GM19238 (cell line): ENCODE data around the gene NPC2.
"Not testable (repeated sequence)": the region's sequence is repeated elsewhere in the genome, so short reads cannot be mapped to it uniquely, and the experiment has no call there.

ENCODE experiments used
- DNase-seq: peaks from one replicate; pipeline ENCODE4 v3.0.0; 2011; ENCODE audit warnings: low spot score; ENCODE audit not compliant: insufficient read length

Gene NPC2

GRCh38 chr14:74472601-74473000, 20.5 kb downstream of the NPC2 start:
- DNase-seq, result no peak

- no peak for DNase-seq
These were observed 23.3 kb downstream of the NPC2 start for GRCh38 chr14:74469548-74470518.

GRCh38 chr14:74468513-74468912, 24.6 kb downstream of the NPC2 start:
- no peak for DNase-seq

DNA sequence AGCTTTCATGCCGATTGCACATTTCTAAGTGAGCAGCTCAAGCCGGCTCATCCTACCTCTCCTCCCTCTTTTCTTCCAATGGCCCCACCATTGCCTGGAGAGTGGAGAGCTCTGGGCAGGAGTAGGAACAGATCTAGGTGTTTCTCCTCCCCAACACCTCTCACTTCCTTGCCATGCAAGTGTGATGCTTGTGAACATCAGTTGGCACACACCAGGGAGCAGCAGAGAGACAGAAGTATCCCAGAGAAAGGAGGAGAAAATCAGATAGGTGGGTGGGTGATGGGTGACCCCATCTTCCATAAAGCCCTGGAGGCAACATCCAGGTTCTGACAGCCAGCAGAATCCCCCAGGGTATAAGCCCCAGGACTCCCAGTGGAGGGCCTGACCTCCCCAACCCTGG, 27.8 kb downstream of the NPC2 start:
- no peak for DNase-seq

- DNase-seq, result no peak
These were observed 28.3 kb downstream of the NPC2 start for GRCh38 chr14:74464785-74465184.

DNA sequence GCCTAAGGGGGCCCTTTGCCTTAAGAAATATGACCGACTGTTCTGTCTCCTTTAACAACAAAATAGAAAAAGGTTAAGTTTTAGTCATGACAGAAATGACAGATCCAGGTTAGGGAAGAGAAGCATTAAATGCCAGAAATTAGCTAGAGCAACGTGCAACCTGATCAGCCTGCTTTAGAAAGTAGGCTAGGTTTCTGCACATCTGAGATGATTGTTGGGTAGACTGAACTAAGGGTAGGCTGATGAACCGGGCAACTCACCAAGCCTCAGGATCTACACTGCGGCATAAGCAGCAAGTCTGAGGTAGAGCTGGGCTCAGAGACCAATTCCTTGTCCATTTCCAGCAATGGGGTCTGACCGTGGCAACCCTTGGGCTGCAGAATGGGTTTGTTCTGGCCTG, 29.4 kb downstream of the NPC2 start:
- DNase-seq, result no peak

- DNase-seq, result no peak
These were observed 30.1 kb downstream of the NPC2 start for GRCh38 chr14:74462993-74463392.

DNA sequence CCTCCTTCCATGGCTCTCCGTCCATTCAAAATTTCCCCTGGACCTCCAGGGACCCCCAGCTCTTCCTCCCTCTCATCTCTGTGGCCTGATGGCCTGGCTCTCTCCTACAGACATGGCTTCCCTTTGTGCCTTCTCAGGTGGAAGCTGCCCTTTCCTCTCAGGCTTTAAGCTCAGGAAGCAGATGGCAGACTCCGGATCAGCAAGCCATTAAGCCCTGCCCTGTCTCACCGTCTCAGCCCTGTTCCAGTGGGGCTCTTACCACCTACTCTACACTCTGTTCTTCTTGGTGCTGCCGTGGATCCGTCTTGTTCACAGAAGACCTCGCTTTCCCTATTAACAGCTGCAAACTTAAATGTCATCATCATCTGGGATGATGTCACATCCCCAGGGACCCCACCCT, 33.1 kb downstream of the NPC2 start:
- DNase-seq, result no peak

GRCh38 chr14:74459289-74459946, 33.7 kb downstream of the NPC2 start:
- DNase-seq, result peak; percentile 37

DNA sequence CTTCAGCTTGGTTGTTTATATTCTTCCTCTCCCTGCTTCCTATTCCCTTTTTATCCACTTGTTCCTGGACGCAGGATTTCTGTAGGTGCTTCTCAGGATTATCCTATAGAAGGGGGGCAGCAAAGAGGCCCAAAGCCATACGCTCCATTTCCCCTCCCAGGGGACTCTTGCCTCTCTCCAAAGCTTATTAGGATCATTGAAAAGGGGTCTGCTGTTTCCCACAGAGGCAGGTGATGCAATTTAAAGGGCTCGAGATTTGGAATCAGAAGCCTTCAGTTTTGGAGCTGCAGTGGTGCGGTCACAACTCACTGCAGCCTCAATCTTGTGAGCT, 35.6 kb downstream of the NPC2 start:
- no peak for DNase-seq

DNA sequence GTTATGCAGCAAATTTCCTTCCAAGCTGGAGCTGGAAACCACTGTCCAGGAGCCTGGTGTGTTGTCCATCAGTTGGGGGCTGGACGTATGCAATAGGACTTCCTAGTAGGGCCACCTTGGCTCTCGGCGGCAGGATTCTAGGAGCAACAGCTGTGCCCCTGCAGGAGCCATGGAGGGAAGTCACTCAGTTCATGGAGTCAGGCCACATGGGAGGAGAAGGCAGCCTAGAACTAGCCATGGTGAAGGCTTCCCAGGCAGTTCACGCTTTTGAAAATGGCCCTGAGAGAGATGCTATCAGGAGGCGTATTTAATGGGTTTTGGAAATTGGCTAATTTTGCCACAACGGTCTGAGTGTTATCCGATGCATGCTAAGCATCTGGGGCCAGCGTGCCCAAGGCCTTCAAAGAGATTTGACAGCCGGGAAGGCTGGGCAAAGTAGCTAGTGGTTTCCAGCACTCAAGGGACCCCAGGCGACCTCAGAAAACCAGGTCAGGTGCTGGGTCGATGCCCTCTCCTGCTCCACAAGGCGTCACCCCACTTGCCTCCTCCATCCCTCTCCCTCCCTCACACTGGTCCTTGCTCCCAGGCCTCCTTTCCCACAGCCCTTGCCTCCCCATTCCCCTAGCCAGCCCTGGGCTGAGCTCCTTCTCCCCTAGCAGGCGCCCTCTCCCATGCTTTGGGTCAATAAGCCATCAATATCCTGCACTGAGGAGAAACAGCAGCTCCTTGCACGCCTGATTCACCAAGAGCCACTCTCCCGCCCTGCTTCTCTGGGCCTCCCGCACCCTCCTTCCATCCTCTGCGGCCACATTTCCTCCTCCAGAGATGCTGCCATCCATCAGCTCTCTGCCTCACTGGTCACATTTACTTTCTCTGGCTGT, 36.2 kb downstream of the NPC2 start:
- DNase-seq, result no peak

- DNase-seq, result not testable (repeated sequence)
These were observed 38.7 kb downstream of the NPC2 start for GRCh38 chr14:74454397-74454796.

- DNase-seq, result no peak
These were observed 48.2 kb downstream of the NPC2 start for GRCh38 chr14:74444866-74445265.

DNA sequence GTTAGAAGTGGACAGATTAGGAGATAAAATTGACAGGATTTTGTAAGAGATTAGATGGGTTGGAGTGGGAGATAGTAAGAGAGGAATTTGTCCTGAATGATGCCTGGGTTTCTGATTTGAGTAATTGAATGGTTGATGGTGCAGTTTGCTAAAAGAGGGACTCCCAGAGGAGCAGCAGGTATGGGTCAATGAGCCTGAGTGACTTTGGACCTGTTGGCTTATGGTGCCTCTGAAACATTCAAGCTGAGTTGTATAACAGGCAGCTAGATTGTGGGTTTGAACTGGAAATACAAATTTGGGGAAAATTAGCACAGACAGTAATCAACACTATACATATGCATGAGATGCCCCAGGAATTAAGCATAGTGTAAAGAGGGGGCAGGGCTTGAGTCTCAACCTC, 50.3 kb downstream of the NPC2 start:
- DNase-seq, result no peak

DNA sequence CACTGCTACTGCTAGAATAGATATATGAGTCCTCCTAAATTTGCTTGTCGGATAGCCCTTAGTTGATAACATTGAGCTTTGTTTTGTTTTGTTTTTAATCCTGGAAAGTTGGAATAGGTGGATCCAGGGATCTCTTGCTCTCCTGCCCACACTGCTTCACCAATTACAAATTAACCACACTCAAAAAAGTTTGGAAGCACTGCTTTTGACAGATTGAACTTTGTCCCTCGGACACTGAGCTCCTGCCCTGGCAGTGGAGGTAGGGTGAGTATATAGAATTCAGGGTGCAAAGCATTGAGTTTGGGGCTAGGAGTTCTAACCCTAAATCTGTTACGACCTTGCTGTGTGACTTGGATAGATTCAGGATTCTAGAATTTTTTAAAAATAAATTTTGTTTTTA, 52.0 kb downstream of the NPC2 start:
- no peak for DNase-seq

GRCh38 chr14:74438351-74438915, 54.7 kb downstream of the NPC2 start:
- DNase-seq, result no peak

- no peak for DNase-seq
These were observed 55.5 kb downstream of the NPC2 start for GRCh38 chr14:74437496-74438053.

DNA sequence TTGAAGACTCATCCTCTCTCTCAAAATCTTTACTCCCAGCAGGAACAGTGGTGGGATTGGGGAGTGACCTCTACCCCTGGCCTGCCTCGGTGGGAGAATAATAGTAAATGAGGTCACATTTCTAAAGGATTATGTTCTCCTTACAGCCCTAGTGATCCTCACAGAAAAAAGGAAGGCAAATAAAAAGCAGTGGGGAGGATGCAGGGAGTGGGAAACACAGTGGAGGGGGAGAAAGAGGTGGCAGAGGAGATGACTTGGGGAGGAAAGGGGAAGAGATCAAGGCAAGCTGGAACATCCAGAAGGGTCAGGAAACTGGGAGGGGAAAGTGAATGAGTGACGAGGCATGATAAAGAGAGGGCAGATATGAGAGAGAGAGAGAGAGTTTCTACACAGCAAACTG, 58.8 kb downstream of the NPC2 start:
- no peak for DNase-seq

DNA sequence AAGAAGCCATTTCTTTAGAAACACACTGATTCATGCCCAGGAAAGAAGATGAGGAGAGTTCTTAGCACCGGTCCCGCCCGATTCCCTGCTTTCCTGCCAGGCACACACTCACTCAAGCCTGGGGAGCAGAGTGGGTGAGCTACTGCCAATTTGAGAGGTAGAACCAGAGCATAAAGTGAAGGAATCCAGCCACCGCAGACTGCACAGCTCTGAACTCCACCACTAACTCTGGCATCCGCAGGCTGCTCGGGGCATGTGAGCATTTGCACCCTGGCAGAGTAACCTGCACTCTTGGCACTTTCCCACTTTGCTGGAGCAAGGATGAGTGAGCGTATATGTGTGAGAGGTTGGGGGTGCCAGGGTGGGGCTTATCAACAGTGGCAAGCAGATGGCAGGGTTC, 63.1 kb downstream of the NPC2 start:
- no peak for DNase-seq
